GM23338 (cell line): ENCODE data around the gene CAMTA1. TPM values are rescaled to one million over a fixed set of nuclear protein-coding genes. Genes with fewer than 3 reads are reported as not detected.

Experiments used
- ATAC-seq: fragments of 200-7000 bp; cut with Tn5 transposase; 3 replicates; pipeline ENCODE4 v1.9.1; 2020
- DNase-seq: peaks from one replicate; pipeline ENCODE4 v3.0.0-alpha.2; 2015; ENCODE audit warnings: low spot score
- H2AFZ ChIP-seq: fragments of 200-600 bp; sonication (generic); 2 replicates; pipeline ENCODE4 v1.8.0; 2016; ENCODE audit warnings: antibody characterized with exemption, mild to moderate bottlenecking, moderate library complexity
- H3F3A ChIP-seq: fragments of 200-600 bp; sonication (generic); replicated peaks from 2 replicates; pipeline ENCODE4 v1.8.0; 2017; ENCODE audit warnings: antibody characterized with exemption, mixed run types, low read depth
- H3K27ac ChIP-seq: fragments of 200-600 bp; sonication (generic); 2 replicates; pipeline ENCODE4 v1.6.1; 2016; ENCODE audit warnings: low read depth
- H3K27me3 ChIP-seq: fragments of 200-600 bp; sonication (generic); 2 replicates; pipeline ENCODE4 v1.8.0; 2016; ENCODE audit warnings: mild to moderate bottlenecking, mixed run types, moderate library complexity; ENCODE audit not compliant: insufficient read depth
- H3K36me3 ChIP-seq: fragments of 200-600 bp; sonication (generic); 2 replicates; pipeline ENCODE4 v1.8.0; 2016; ENCODE audit warnings: mild to moderate bottlenecking; ENCODE audit not compliant: insufficient read depth
- H3K4me1 ChIP-seq: fragments of 200-600 bp; sonication (generic); 2 replicates; pipeline ENCODE4 v1.8.0; 2016; ENCODE audit warnings: mild to moderate bottlenecking, moderate library complexity; ENCODE audit not compliant: insufficient read depth
- H3K4me2 ChIP-seq: fragments of 200-600 bp; sonication (generic); 2 replicates; pipeline ENCODE4 v1.7.1; 2017; ENCODE audit warnings: mixed run types
- H3K4me3 ChIP-seq: fragments of 200-600 bp; sonication (generic); 2 replicates; pipeline ENCODE4 v1.6.1; 2016; ENCODE audit warnings: mixed run types
- H3K79me2 ChIP-seq: fragments of 200-600 bp; sonication (generic); replicated peaks from 2 replicates; pipeline ENCODE4 v1.8.0; 2017; ENCODE audit warnings: mild to moderate bottlenecking; ENCODE audit not compliant: insufficient read depth
- H3K9me2 ChIP-seq: fragments of 200-600 bp; sonication (generic); 2 replicates; pipeline ENCODE4 v1.8.0; 2017; ENCODE audit not compliant: insufficient read depth
- H4K20me1 ChIP-seq: fragments of 200-600 bp; sonication (generic); replicated peaks from 2 replicates; pipeline ENCODE4 v1.8.0; 2017; ENCODE audit warnings: mild to moderate bottlenecking; ENCODE audit not compliant: insufficient read depth
- H3K27ac Mint-ChIP-seq: 2 replicates; pipeline ENCODE4 v1.8.0; 2020; ENCODE audit warnings: inconsistent platforms, mild to moderate bottlenecking, moderate library complexity, mixed read lengths
- H3K27me3 Mint-ChIP-seq: 3 replicates; pipeline ENCODE4 v1.8.0; 2022; ENCODE audit warnings: low read depth, mild to moderate bottlenecking, moderate library complexity, mixed read lengths, inconsistent platforms; ENCODE audit not compliant: insufficient read depth, poor library complexity
- H3K36me3 Mint-ChIP-seq: 3 replicates; pipeline ENCODE4 v1.8.0; 2021; ENCODE audit warnings: low read depth, mild to moderate bottlenecking, inconsistent platforms, moderate library complexity, mixed read lengths
- H3K4me1 Mint-ChIP-seq: 3 replicates; pipeline ENCODE4 v1.8.0; 2020; ENCODE audit warnings: mild to moderate bottlenecking, inconsistent platforms, mixed read lengths
- H3K4me3 Mint-ChIP-seq: 3 replicates; pipeline ENCODE4 v1.8.0; 2021; ENCODE audit warnings: moderate library complexity, mild to moderate bottlenecking, inconsistent platforms, mixed read lengths
- H3K9me3 Mint-ChIP-seq: 3 replicates; pipeline ENCODE4 v1.8.0; 2020; ENCODE audit warnings: moderate library complexity, mild to moderate bottlenecking, inconsistent platforms, mixed read lengths
- JUNB ChIP-seq: IDR thresholded peaks from one replicate; pipeline ENCODE4 v1.6.1; 2016; ENCODE audit warnings: antibody characterized with exemption; ENCODE audit not compliant: unreplicated experiment
- NANOG ChIP-seq: IDR thresholded peaks from 2 replicates; pipeline ENCODE4 v1.6.1; 2016; ENCODE audit warnings: antibody characterized with exemption, borderline replicate concordance
- POLR2AphosphoS5 ChIP-seq: IDR thresholded peaks from 2 replicates; pipeline ENCODE4 v1.6.1; 2016; ENCODE audit warnings: antibody characterized with exemption, low read depth
- ZNF114 ChIP-seq: fragments of 250-450 bp; sonication (Bioruptor Pico); IDR thresholded peaks from 2 replicates; pipeline ENCODE4 v1.5.0; 2020; ENCODE audit warnings: mild to moderate bottlenecking, moderate library complexity
- polyA plus RNA-seq: library from polyadenylated mRNA; unstranded; fragments of >200 nt; fragmentation: Nextera tagmentation; extraction: Ambion mirVana; gene quantifications from 2 replicates; pipeline ENCODE4 v1.2.1, GENCODE V29; 2016
- total RNA-seq: library from RNA; depleted of rRNA; stranded (reverse); fragments of >200 nt; shearing (Covaris generic); gene quantifications from 2 replicates; pipeline ENCODE4 v1.2.3, GENCODE V29; 2014
- TF ChIP-seq, protein P1 (sequence below): fragments of 250-450 bp; sonication (Bioruptor Pico); IDR thresholded peaks from 2 replicates; pipeline ENCODE4 v1.5.0; 2020; ENCODE audit warnings: mild to moderate bottlenecking, moderate library complexity

Gene CAMTA1
- total and polyA plus RNA-seq, 2 experiments from 2014 or later = 115 to 519 TPM

DNA sequence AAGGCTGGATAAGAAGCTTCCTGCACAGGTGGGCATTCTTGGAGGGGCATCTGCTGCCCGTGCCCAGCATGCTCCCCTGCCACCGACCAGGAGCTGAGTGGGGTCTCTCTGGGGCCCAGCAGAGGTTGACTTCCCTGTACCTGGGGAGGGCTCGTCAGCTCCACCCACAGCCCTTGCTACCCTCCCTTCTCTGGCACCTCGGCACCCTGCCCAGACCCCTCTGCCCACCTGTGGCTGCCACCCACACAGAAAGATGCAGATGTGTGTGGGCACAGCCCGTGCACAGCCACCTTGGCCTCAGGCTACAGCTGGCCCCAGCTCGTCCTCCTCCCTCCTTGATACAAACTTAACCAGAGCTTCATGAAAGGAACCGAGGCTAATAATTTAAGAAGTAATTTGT lies 744.7 kb downstream of the CAMTA1 start (continued):
- TF ChIP-seq, protein P1, sequence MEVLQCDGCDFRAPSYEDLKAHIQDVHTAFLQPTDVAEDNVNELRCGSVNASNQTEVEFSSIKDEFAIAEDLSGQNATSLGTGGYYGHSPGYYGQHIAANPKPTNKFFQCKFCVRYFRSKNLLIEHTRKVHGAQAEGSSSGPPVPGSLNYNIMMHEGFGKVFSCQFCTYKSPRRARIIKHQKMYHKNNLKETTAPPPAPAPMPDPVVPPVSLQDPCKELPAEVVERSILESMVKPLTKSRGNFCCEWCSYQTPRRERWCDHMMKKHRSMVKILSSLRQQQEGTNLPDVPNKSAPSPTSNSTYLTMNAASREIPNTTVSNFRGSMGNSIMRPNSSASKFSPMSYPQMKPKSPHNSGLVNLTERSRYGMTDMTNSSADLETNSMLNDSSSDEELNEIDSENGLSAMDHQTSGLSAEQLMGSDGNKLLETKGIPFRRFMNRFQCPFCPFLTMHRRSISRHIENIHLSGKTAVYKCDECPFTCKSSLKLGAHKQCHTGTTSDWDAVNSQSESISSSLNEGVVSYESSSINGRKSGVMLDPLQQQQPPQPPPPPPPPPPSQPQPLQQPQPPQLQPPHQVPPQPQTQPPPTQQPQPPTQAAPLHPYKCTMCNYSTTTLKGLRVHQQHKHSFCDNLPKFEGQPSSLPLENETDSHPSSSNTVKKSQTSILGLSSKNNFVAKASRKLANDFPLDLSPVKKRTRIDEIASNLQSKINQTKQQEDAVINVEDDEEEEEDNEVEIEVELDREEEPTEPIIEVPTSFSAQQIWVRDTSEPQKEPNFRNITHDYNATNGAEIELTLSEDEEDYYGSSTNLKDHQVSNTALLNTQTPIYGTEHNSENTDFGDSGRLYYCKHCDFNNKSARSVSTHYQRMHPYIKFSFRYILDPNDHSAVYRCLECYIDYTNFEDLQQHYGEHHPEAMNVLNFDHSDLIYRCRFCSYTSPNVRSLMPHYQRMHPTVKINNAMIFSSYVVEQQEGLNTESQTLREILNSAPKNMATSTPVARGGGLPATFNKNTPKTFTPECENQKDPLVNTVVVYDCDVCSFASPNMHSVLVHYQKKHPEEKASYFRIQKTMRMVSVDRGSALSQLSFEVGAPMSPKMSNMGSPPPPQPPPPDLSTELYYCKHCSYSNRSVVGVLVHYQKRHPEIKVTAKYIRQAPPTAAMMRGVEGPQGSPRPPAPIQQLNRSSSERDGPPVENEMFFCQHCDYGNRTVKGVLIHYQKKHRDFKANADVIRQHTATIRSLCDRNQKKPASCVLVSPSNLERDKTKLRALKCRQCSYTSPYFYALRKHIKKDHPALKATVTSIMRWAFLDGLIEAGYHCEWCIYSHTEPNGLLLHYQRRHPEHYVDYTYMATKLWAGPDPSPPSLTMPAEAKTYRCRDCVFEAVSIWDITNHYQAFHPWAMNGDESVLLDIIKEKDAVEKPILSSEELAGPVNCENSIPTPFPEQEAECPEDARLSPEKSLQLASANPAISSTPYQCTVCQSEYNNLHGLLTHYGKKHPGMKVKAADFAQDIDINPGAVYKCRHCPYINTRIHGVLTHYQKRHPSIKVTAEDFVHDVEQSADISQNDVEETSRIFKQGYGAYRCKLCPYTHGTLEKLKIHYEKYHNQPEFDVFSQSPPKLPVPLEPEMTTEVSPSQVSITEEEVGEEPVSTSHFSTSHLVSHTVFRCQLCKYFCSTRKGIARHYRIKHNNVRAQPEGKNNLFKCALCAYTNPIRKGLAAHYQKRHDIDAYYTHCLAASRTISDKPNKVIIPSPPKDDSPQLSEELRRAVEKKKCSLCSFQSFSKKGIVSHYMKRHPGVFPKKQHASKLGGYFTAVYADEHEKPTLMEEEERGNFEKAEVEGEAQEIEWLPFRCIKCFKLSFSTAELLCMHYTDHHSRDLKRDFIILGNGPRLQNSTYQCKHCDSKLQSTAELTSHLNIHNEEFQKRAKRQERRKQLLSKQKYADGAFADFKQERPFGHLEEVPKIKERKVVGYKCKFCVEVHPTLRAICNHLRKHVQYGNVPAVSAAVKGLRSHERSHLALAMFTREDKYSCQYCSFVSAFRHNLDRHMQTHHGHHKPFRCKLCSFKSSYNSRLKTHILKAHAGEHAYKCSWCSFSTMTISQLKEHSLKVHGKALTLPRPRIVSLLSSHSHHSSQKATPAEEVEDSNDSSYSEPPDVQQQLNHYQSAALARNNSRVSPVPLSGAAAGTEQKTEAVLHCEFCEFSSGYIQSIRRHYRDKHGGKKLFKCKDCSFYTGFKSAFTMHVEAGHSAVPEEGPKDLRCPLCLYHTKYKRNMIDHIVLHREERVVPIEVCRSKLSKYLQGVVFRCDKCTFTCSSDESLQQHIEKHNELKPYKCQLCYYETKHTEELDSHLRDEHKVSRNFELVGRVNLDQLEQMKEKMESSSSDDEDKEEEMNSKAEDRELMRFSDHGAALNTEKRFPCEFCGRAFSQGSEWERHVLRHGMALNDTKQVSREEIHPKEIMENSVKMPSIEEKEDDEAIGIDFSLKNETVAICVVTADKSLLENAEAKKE = no peak

DNA sequence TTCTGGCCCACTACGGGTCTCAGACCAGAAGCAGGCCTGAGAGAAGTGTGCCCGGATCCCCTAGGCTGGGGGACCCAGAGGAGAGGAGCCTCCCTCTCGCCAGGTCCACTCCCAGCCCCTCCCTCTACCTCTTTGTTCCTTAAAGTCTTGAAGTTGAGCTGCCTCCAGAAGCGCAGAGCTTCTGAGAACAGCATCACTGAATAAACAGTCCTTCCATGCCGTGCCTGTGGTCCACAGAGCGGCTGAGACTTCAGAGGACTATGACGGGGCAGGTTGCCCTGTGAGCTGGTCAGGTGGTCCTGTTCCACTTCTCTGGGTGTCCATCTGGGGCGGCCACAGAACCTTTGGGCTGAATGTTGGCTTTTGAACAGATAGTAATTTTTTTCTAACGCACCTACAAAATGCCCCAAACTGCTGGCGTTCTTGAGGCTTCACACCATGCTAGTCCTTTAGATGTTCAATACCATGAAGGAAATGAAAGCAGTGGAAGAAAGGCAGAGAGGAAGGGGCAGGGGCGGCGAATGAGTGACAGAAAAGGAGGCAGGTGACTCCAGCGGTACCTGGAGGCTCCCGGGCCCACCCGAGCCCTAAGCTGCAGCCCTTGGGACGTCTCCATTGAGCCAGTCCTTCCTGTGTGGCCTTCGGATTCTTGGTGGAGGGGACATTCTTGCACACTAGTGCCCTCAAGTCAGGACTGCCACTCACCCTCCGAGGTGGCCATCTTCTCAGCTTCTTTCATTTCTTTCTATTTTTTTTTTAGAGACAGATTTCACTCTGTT lies 746.5 kb downstream of the CAMTA1 start:
- Mint-ChIP-seq H3K36me3 (no peaks in the 10 kb centered on the region), H3K9me3 (no peaks in the 10 kb centered on the region; the same call in 2 of the 3 replicates), H3K4me1 (peaks cover 32% of the 10 kb centered on the region), H3K4me3 (no peak overlapping the region), H3K27ac (no peak overlapping the region), H3K27me3 (peaks cover 10% of the 10 kb centered on the region)
- TF ChIP-seq JUNB (no peak), POLR2AphosphoS5 (no peak), ZNF114 (CRISPR knock-in tag) (no peak), NANOG (no peak)
- H3K27ac ChIP-seq = no peak overlapping the region
- DNase-seq = no peak
- H4K20me1 ChIP-seq = no peaks in the 10 kb centered on the region
- H3K9me2 ChIP-seq = 0 out of 2 replicates have a peak, but pooled peaks cover 2% of the 10 kb centered on the region
- H2AFZ ChIP-seq = no peak overlapping the region
- H3K4me3 ChIP-seq = no peak overlapping the region
- no peaks in the 10 kb centered on the region for H3F3A ChIP-seq
- H3K79me2 ChIP-seq = no peaks in the 10 kb centered on the region
- no peak for ATAC-seq
- no peak overlapping the region for H3K4me2 ChIP-seq
- peaks cover 25% of the 10 kb centered on the region for H3K4me1 ChIP-seq
- H3K27me3 ChIP-seq = no peaks in the 10 kb centered on the region
- H3K36me3 ChIP-seq = no peaks in the 10 kb centered on the region
